Heart left ventricle (tissue), 16 donors: ENCODE data around the gene MRPL14. TPM values are rescaled to one million over a fixed set of nuclear protein-coding genes. Genes with fewer than 3 reads are reported as not detected.

Experiments used
- ATAC-seq, 4 donors: fragments of 200-7000 bp; cut with Tn5 transposase; one replicate each; pipeline ENCODE4 v1.9.1; 2020 to 2022; ENCODE audit warnings: moderate library complexity in 4 of 4, mild to moderate bottlenecking in 3 of 4, moderate number of reproducible peaks in 1 of 4
- DNase-seq, 5 donors: peaks; one replicate each; pipeline ENCODE4 v3.0.0-alpha.2; 2020
- H3K27ac ChIP-seq, 12 donors: fragments of 200-600 bp; sonication (generic) in 4 of 12; one replicate each; pipeline versions ENCODE4 v1.5.0 to v1.8.0; 2016 to 2022; ENCODE audit warnings: mild to moderate bottlenecking in 2 of 12
- H3K27me3 ChIP-seq, 9 donors: fragments of 200-600 bp; sonication (generic) in 2 of 9; one replicate each; pipeline versions ENCODE4 v1.5.1 to v1.8.0; 2016 to 2022; ENCODE audit warnings: mild to moderate bottlenecking in 3 of 9
- H3K36me3 ChIP-seq, 9 donors: fragments of 200-600 bp; sonication (generic) in 2 of 9; one replicate each; pipeline versions ENCODE4 v1.5.0 to v1.8.0; 2018 to 2022; ENCODE audit warnings: mild to moderate bottlenecking in 2 of 9
- H3K4me1 ChIP-seq, 12 donors: fragments of 200-600 bp; sonication (generic) in 4 of 12; one replicate each; pipeline versions ENCODE4 v1.5.0 to v1.8.0; 2016 to 2022; ENCODE audit warnings: mild to moderate bottlenecking in 3 of 12
- H3K4me3 ChIP-seq, 12 donors: fragments of 200-600 bp; sonication (generic) in 4 of 12; one replicate each; pipeline versions ENCODE4 v1.5.0 to v1.8.0; 2017 to 2022; ENCODE audit warnings: mild to moderate bottlenecking in 9 of 12, moderate library complexity in 4 of 12
- H3K9me3 ChIP-seq, 12 donors: fragments of 200-600 bp; sonication (generic) in 4 of 12; one replicate each; pipeline versions ENCODE4 v1.5.0 to v1.8.0; 2016 to 2022; ENCODE audit warnings: mild to moderate bottlenecking in 1 of 12
- CTCF ChIP-seq, 12 donors: fragments of 200-600 bp; sonication (generic) in 4 of 12; IDR thresholded peaks; one replicate each; pipeline versions ENCODE4 v1.5.0 to v1.8.0; 2018 to 2022; ENCODE audit warnings: antibody characterized with exemption in 12 of 12, mild to moderate bottlenecking in 5 of 12
- POLR2A ChIP-seq, 2 donors: fragments of 450-650 bp; IDR thresholded peaks; one replicate each; pipeline ENCODE4 v1.6.1; 2017; ENCODE audit warnings: antibody characterized with exemption in 2 of 2, mild to moderate bottlenecking in 2 of 2, moderate library complexity in 2 of 2
- WGBS, 4 donors: extraction: QIAGEN DNeasy Blood & Tissue Kit in 2 of 4; methylation state at CpG; one replicate each; pipeline versions ENCODE4 v1.1.5 to v1.1.7; 2013 to 2018; 5-methylcytosine and 5-hydroxymethylcytosine counted together
- intact Hi-C, 10 donors: fragments of 100-400 bp; cut with DNase I; formaldehyde crosslinking; loops; one replicate each; pipeline versions ENCODE4 v1.11.1 to v1.14.2; 2022
- polyA plus RNA-seq, 2 donors: library from polyadenylated mRNA; stranded (reverse); fragments of 200-250 nt; gene quantifications; one replicate each; pipeline ENCODE4 v1.2.3, GENCODE V29; 2013
- total RNA-seq, 9 donors: library from RNA; depleted of rRNA in 2 of 9; stranded (reverse); fragments of >200 nt in 2 of 9; fragmentation: NEBNext Ultra II Directional in 3 of 9; extraction: Animal tissue kit (Norgen Biotek cat#: 25700) in 3 of 9; gene quantifications; one replicate each; pipeline versions ENCODE4 v1.1.0 to v1.2.4, GENCODE V29; 2016 to 2023
- donor health status: ischemic (EF 13 %, LVEDD 7.1; RV severe dilation, severe dysfunction).
- donor health status: healthy with polysubstance abuse.
- donor health status: DM: no; HTN: yes; CAD: no.
- donor health status: DM: no; HTN: no; CAD: no.
- donor health status: ischemic (EF 25% LVEDD 6.9; RV normal size, moderate dysfunction).
- donor health status: ischemic (EF 25% LVEDD 5.7; RV mildly dilated, moderate dysfunction).
- donor health status: healthy.
- donor health status: DM: yes; HTN: yes; CAD: no.
- donor health status: ischemic (EF 35%, LVEDD 5.7; RV mildly dilated, moderate dysfunction).
- donor health status: nonischemic (EF 11% LVEDD 7.7; RV severe dilation, severe dysfunction).
- donor health status: DM: yes; HTN: yes; CAD: no.
- donor health status: PGD.
- donor health status: ischemic (EF 29% LVEDD 5.4; RV normal size, mild dysfunction).
- donor health status: nonischemic (EF 23%, LVEDD 6.1; RV moderate dilation, normal function).

MRPL14 gene
- total and polyA plus RNA-seq, 11 donors: 35.3 to 72.9 (median 44.1) TPM

GRCh38 chr6:44080561-44081521 is 46.4 kb downstream of the MRPL14 start:
- intact Hi-C loops: loop anchor here in 3 of 10 donors (5.0 kb wide), 1 partner anchor 474 kb away; no protein-coding TSS in a partner anchor
- DNase-seq (no peak), ATAC-seq (no peak)
- H3K9me3 ChIP-seq: no peaks in the 10 kb centered on the region
- H3K36me3 ChIP-seq: no peaks in the 10 kb centered on the region
- no peak overlapping the region for H3K27ac ChIP-seq
- peaks cover 4 to 41% (median 14%) of the 10 kb centered on the region in 12 donors for H3K4me1 ChIP-seq
- H3K27me3 ChIP-seq: peaks cover 0 to 10% (median 0%) of the 10 kb centered on the region in 9 donors
- H3K4me3 ChIP-seq: no peak overlapping the region
- TF ChIP-seq CTCF (IDR thresholded peaks at IDR 0.05) (no peak), POLR2A (IDR thresholded peaks at IDR 0.05) (no peak)
- WGBS, 4 donors: 76 to 84% (median 81%) methylated on average over 10 to 11 of the region's 11 CpGs

- intact Hi-C loops: loop anchor here (1.0 to 10.0 kb wide), 18 partner anchors 67 to 475 kb away; no protein-coding TSS in a partner anchor
- Histone ChIP-seq H3K4me3 (no peak overlapping the region), H3K27me3 (peaks cover 0 to 10% (median 0%) of the 10 kb centered on the region in 9 donors), H3K9me3 (no peaks in the 10 kb centered on the region), H3K36me3 (no peaks in the 10 kb centered on the region), H3K27ac (no peak overlapping the region), H3K4me1 (peaks cover 4 to 51% (median 22%) of the 10 kb centered on the region in 12 donors)
- DNase-seq (no peak), ATAC-seq (no peak)
- 73 to 84% (median 81%) methylated on average over 3 of the region's 3 CpGs for WGBS, 4 donors
- no peak for TF ChIP-seq CTCF (IDR thresholded peaks at IDR 0.05)
- TF ChIP-seq POLR2A (IDR thresholded peaks at IDR 0.05): no peak
These were observed 47.6 kb downstream of the MRPL14 start for GRCh38 chr6:44079672-44080071.

- DNase-seq (peak in 4 of 5 donors; percentile 60 to 72 (median 64)), ATAC-seq (peak; percentile 27 to 47 (median 34))
- intact Hi-C loops: loop anchor here (1.0 to 10.0 kb wide), 18 partner anchors 67 to 474 kb away; no protein-coding TSS in a partner anchor
- no peaks in the 10 kb centered on the region for H3K9me3 ChIP-seq
- H3K4me3 ChIP-seq: no peak overlapping the region
- peak; percentile 79 to 95 (median 92) for TF ChIP-seq CTCF (IDR thresholded peaks at IDR 0.05)
- no peak for TF ChIP-seq POLR2A (IDR thresholded peaks at IDR 0.05)
- peaks cover 7 to 53% (median 28%) of the 10 kb centered on the region in 12 donors for H3K4me1 ChIP-seq
- H3K27ac ChIP-seq: no peak overlapping the region
- 16 to 23% (median 21%) methylated on average over 8 of the region's 8 CpGs for WGBS, 4 donors
- peaks cover 0 to 10% (median 0%) of the 10 kb centered on the region in 9 donors for H3K27me3 ChIP-seq
- no peaks in the 10 kb centered on the region for H3K36me3 ChIP-seq
These were observed 48.2 kb downstream of the MRPL14 start for GRCh38 chr6:44078827-44079671.
